Activated naive CD4-positive, alpha-beta T cell treated with Interleukin-2 at 50 U/mL for 16 hours (primary cell): ENCODE results near the gene CASP12.

ENCODE experiments used
- DNase-seq: peaks from one replicate; pipeline ENCODE4 v3.0.0-alpha.2; 2020

CASP12 gene

GRCh38 chr11:104891135-104891534 lies 7.1 kb downstream of the CASP12 start:
- no peak for DNase-seq

DNA sequence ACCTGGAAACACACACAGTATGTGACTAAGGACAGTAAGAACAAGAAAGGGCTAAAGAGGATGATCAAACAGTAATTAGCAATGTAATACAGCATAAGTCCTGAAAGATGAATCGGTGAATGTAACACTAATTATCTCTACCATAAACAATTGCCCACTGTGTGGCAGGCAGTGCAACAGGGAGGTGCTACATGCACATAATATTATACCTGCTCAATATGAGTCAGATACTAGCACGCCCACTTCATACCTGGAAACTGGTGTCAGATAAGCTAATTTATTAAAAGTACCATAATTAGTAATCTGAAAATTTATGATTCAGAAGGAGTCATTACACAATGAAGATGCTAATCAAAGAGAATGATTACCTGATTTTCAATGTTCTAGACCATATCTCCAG lies 14.9 kb downstream of the CASP12 start:
- no peak for DNase-seq

GRCh38 chr11:104881117-104881794 lies 17.0 kb downstream of the CASP12 start:
- DNase-seq: no peak

DNA sequence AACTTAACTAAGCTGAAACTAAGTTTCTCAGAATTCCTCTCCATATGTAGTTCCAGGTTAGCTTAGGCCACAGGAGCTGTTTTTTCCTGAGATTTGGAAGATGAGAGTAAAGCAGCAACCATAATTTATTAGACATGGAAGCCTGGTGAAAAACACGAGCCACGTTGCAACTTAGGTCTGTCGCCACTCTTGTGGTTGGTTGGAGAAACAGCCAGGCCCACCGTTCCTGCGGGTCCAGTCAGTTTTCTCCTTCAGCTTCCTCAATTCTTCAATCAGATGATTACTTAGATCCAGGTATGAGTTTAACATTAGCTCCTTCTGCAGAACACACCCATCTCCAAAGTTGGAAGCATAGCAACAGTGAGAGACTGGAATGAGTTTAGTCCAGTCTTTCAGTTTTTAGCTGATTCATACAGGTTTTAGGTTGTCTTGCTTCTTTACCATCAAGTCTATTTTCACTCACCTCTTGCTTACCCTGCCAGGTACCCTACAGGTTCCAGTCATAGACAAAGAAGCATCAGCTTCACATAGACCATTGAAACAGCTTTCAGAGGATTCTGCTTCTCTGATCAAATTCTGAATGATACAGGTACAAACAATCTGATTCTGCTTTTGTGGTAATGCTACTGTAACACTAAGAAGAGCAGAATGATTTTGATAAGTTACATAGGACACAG lies 18.6 kb downstream of the CASP12 start:
- no peak for DNase-seq

DNA sequence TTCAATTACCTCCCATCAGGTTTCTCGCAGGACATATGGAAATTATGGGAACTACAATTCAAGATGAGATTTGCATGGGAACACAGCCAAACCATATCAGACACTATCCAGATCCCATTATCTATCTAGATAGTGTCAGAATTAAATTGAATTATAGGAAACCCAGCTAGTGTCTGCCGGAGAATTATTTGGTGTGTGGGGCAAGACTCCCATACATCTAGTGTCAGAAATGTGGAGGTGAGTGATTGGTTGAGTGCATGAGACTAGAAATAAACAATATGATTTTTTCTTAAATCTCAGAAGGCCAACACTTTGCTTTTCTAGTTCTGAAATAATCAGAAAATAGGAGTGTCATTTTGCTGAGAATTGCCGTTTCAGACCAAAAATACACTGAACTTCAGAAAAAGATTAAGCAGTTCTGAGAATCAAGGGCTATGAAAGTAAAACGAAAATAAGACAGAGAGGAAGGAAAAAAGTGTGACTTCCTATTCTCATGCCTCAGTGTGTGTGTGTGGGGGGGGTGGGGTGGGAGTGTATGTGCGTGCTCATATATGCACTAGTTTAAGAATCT lies 21.3 kb downstream of the CASP12 start:
- DNase-seq: no peak

GRCh38 chr11:104876324-104876723 lies 21.9 kb downstream of the CASP12 start:
- no peak for DNase-seq

GRCh38 chr11:104873252-104873651 lies 25.0 kb downstream of the CASP12 start:
- no peak for DNase-seq

GRCh38 chr11:104872393-104872792 lies 25.9 kb downstream of the CASP12 start:
- no peak for DNase-seq

DNA sequence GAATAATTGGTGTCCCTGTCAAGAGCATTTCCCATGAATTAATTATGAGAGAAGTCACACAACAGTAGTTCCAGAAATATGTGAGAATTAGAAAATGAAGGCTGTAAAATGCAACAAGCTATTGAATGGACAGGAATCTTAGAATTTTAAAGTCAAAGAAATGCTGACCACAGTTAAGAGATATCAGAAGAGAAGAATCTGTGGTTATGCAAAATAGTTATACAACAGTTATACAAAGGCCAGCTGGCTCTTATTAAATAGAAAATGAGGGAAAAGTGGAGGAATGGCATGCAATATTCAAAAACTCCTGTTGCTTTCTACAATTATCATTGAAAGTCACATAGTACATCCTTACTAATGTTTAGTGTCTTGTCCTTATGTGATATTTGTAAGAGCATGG lies 27.4 kb downstream of the CASP12 start:
- DNase-seq: no peak

GRCh38 chr11:104866815-104867214 lies 31.4 kb downstream of the CASP12 start:
- no peak for DNase-seq

DNA sequence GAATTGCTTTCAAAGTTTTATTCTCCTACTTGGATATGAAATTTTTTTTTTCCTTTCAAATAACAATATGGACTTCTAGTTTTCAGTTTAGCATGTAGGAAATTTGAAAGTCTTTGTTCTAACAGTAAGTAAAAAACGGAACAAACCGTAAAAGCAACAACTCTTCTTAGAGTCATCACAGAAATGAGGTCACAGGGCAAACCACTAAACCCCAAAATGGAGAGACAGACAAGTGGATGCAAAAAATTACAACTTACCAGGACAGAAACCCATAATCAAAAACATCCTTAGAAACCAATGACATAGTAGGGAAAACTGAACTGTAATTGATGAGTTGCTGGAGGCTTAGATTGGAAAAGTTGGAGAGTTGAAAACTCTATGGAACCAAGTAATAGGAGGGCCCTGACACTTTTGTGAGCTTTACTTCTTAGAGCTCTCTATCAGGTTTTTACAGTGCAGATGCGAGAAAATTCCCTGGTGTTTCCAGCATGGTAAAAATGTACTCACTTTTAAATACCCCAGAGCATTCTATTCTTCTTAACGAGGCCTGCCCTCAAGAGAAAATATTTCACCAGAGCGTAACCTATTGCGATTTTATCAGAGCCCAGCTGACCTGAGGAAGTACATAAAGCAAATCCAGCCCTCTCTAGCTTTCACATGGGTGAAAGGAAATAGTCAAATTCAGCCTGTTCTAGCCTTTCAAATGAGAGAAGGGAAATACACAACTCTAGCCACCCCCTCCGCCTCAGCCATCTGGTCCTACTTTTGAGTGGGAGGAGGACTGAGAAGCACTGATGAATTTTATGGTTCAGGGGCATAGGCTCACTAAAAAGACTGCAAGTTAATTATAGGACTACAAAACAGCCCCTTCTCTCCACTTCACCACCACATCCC lies 39.1 kb downstream of the CASP12 start:
- no peak for DNase-seq

GRCh38 chr11:104856607-104857006 lies 41.7 kb downstream of the CASP12 start:
- DNase-seq: no peak

DNA sequence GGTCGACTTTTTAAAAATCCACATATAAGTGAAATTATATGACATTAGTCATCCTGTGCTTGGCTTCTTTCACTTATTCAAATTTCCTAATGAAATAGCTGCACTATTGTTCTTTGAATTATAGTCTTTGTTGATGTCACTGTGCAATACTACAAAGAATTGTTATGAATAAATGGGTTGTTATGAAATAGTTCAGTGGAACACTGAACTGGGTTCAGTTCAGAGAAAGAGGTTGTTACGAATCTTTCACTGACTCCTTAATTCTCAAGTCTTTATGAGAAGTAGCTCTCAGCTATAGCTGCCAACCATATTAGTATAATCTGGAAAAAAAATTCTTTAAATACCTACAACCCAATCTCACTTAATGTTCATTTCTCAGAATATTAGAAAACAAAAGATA lies 42.3 kb downstream of the CASP12 start:
- DNase-seq: no peak

DNA sequence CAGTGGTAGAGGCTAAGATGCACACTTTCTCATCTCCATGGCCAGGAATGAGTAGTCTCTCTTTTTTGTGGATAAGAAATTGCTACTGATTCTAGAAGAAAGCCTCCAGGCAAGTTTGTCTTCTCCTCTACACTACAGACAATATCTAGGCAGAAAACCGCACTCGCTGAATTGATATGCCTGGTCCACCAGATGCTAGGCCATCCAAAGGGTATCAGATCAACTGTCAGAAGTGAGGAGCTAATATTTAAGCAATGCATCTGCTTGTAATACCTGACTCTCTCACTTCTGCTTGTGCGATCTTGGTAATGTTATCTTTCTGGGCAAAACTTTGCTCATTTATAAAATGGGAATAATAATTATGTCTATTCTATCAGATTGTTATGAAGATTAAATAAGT lies 45.0 kb downstream of the CASP12 start:
- no peak for DNase-seq

- no peak for DNase-seq
These were observed 45.4 kb downstream of the CASP12 start for GRCh38 chr11:104852811-104853210.

DNA sequence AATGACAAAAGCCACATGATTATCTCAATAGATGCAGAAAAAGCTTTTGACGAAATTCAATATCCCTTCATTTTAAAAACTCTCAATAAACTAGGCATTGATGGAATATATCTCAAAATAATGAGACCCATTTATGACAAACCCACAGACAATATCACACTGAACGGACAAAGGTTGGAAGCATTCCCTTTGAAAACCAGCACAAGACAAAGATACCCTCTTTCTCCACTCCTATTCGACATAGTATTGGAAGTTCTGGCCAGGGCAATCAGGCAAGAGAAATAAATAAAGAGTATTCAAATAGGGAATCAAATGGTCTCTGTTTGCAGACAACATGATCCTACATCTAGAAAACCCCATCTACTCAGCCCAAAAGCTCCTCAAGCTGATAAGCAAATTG lies 52.0 kb downstream of the CASP12 start:
- no peak for DNase-seq

GRCh38 chr11:104844451-104844850 lies 53.8 kb downstream of the CASP12 start:
- DNase-seq: no peak

DNA sequence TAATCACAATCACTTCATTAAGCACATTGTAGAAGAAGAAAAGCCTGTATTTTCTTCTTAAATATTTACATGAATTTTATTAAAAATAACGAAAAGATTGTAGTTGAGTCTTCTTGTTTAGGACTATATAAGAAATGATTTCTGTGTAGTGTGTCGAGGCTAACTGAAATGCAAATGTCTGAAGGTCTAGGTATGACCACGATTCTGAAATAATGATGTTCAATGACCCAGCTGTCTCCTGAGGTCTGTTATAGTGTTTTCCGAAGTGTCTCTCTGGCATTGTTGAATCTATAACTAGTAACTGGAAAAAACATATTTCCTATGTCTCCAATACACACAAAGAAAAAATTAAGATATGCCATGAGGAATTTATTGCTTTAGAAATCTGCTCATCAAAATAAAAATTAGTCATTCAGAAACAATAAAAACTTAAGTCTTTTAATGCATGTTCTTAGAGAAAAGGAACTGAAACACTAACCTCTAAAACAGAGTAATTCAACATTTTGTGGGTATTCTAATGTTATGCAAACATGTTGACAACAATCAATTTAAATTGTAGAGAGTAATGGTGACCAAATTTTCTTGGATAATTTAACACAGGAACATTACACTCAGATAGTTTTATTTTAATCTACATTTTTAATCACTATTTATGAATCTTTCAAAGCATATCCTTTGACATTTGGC lies 55.0 kb downstream of the CASP12 start:
- DNase-seq: no peak

- no peak for DNase-seq
These were observed 56.2 kb downstream of the CASP12 start for GRCh38 chr11:104841973-104842525.

- DNase-seq: no peak
These were observed 57.1 kb downstream of the CASP12 start for GRCh38 chr11:104841185-104841584.

DNA sequence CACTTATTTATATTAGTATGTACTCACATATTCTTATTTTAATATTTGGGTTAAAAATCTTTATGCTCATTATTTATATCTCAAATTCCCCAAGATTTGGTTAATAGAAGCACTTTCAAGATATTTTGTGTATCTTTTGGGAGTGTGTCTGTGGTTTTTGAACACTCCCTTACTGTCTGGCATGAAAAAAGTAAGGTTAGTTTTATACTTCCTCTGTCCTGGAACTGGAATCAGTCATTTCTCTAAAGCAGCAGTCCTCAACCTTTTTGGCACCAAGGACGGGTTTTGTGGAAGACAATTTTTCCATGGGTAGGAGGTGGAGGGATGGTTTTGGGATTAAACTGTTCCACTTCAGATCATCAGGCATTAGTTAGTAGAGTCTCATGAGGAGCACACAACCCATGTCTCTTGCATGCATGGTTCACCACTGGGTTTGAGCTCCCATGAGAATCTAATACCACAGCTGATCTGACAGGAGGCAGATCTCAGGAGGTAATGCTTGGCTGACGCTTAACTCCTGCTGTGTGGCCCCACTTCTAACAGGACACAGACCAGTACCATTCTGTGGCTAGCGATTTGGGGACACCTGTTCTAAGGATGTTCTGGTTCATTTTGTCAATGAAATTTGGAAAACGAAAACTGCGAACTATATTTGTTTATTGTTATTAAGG lies 60.2 kb downstream of the CASP12 start:
- no peak for DNase-seq

DNA sequence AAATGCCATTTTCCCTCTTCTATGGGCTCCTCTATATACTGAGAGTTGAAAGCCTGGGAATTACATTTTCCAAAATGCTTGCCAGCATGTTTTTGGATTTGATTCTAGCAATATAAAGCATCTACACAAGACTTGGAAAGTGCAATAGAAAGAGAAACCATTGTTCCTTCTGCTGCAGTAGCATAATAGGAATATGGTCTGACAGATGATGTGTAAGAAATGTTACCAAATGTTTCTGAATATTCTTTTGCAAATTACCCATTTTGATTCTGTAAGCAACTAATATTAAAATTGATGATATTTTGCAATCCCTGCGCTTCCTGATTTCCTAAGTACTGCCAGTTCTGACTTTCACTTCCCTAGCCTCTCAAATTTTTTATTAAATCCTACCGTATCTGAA lies 61.6 kb downstream of the CASP12 start:
- DNase-seq: no peak
